IMR-90 (cell line): ENCODE data around the gene SIAH3. TPM values are rescaled to one million over a fixed set of nuclear protein-coding genes. Genes with fewer than 3 reads are reported as not detected.

Experiments used
- ATAC-seq: fragments of 200-7000 bp; cut with Tn5 transposase; 2 replicates; pipeline ENCODE4 v1.9.1; 2020; ENCODE audit warnings: low read depth, mild to moderate bottlenecking, moderate library complexity
- BruUV-seq: library from RNA; stranded (reverse); fragments of 400-500 nt; replicated peaks from 2 replicates; lab custom pipeline; 2021; lab: Mats Ljungman, UMichigan
- CTCF ChIA-PET: fragments of 300-600 bp; formaldehyde crosslinking; extraction: SDS; loops from one replicate; lab custom pipeline; 2021; ENCODE audit warnings: antibody characterized with exemption; lab: Yijun Ruan, JAX
- POLR2A ChIA-PET: fragments of 300-600 bp; sonication (Branson Sonifier 250); formaldehyde crosslinking; loops from one replicate; lab custom pipeline; 2022; ENCODE audit warnings: antibody characterized with exemption; ENCODE audit not compliant: unreplicated experiment; lab: Charles Lee
- DNase-seq: peaks from one replicate; pipeline ENCODE4 v3.0.0; 2013
- H2AFZ ChIP-seq: replicated peaks from 2 replicates; pipeline ENCODE3; 2013; ENCODE audit warnings: low read length, mild to moderate bottlenecking; ENCODE audit not compliant: poor library complexity
- H2AK5ac ChIP-seq: 2 replicates; pipeline ENCODE4 v1.6.1; 2013; ENCODE audit warnings: low read depth, low read length, inconsistent platforms
- H2AK9ac ChIP-seq: replicated peaks from 2 replicates; pipeline ENCODE3; 2013; ENCODE audit warnings: mild to moderate bottlenecking, low read depth, low read length, moderate library complexity; ENCODE audit not compliant: poor library complexity
- H2BK120ac ChIP-seq: 2 replicates; pipeline ENCODE4 v1.6.1; 2013; ENCODE audit warnings: low read depth, low read length, inconsistent platforms
- H2BK15ac ChIP-seq: 3 replicates; pipeline ENCODE4 v1.6.1; 2013; ENCODE audit warnings: low read depth, low read length, inconsistent platforms
- H2BK20ac ChIP-seq: 2 replicates; pipeline ENCODE4 v1.6.1; 2013; ENCODE audit warnings: low read depth, mild to moderate bottlenecking, inconsistent platforms, low read length, moderate library complexity
- H2BK5ac ChIP-seq: 2 replicates; pipeline ENCODE4 v1.6.1; 2013; ENCODE audit warnings: mild to moderate bottlenecking, low read depth, low read length, inconsistent platforms; ENCODE audit not compliant: poor library complexity, severe bottlenecking
- H3K14ac ChIP-seq: replicated peaks from 2 replicates; pipeline ENCODE4 v1.6.1; 2013; ENCODE audit warnings: low read depth, low read length, inconsistent platforms
- H3K18ac ChIP-seq: 2 replicates; pipeline ENCODE4 v1.6.1; 2013; ENCODE audit warnings: low read depth, low read length, control low read depth
- H3K23ac ChIP-seq: 2 replicates; pipeline ENCODE4 v1.6.1; 2013; ENCODE audit warnings: low read depth, low read length, inconsistent platforms
- H3K27ac ChIP-seq: 2 replicates; pipeline ENCODE4 v1.5.1; 2013; ENCODE audit warnings: mild to moderate bottlenecking, control low read depth, low read length; ENCODE audit not compliant: insufficient read depth
- H3K27me3 ChIP-seq: 2 replicates; pipeline ENCODE4 v1.6.1; 2013; ENCODE audit warnings: low read length; ENCODE audit not compliant: control insufficient read depth, insufficient read depth
- H3K36me3 ChIP-seq: 2 replicates; pipeline ENCODE4 v1.6.1; 2013; ENCODE audit warnings: low read length, mixed read lengths; ENCODE audit not compliant: control insufficient read depth, insufficient read depth
- H3K4ac ChIP-seq: 2 replicates; pipeline ENCODE4 v1.6.1; 2013; ENCODE audit warnings: low read depth, low read length, inconsistent platforms
- H3K4me1 ChIP-seq: 2 replicates; pipeline ENCODE4 v1.6.1; 2013; ENCODE audit warnings: low read length, mixed read lengths; ENCODE audit not compliant: control insufficient read depth, insufficient read depth
- H3K4me2 ChIP-seq: 2 replicates; pipeline ENCODE4 v1.6.1; 2013; ENCODE audit warnings: low read depth, mild to moderate bottlenecking, control low read depth, low read length, moderate library complexity
- H3K4me3 ChIP-seq: 2 replicates; pipeline ENCODE4 v1.5.1; 2013; ENCODE audit warnings: low read depth, mild to moderate bottlenecking, control low read depth, low read length, moderate library complexity; ENCODE audit not compliant: insufficient read depth
- H3K56ac ChIP-seq: 2 replicates; pipeline ENCODE4 v1.6.1; 2013; ENCODE audit warnings: low read length, inconsistent platforms; ENCODE audit not compliant: insufficient read depth; ENCODE audit errors: extremely low read depth
- H3K79me1 ChIP-seq, 2 experiments: 2 replicates each; pipeline ENCODE4 v1.6.1; 2013; ENCODE audit warnings: low read length in 2 of 2, inconsistent platforms in 1 of 2, low read depth in 1 of 2
- H3K9ac ChIP-seq: 2 replicates; pipeline ENCODE4 v1.6.1; 2013; ENCODE audit warnings: low read depth, low read length, control low read depth
- H3K9me1 ChIP-seq: 2 replicates; pipeline ENCODE4 v1.6.1; 2013; ENCODE audit warnings: low read length, inconsistent platforms; ENCODE audit not compliant: insufficient read depth
- H3K9me3 ChIP-seq: 2 replicates; pipeline ENCODE4 v1.6.1; 2013; ENCODE audit warnings: low read length; ENCODE audit not compliant: control insufficient read depth, insufficient read depth
- H4K20me1 ChIP-seq: 2 replicates; pipeline ENCODE4 v1.6.1; 2013; ENCODE audit warnings: low read length, inconsistent platforms; ENCODE audit not compliant: insufficient read depth
- H4K5ac ChIP-seq: 2 replicates; pipeline ENCODE4 v1.6.1; 2013; ENCODE audit warnings: mild to moderate bottlenecking, low read depth, low read length, control low read depth
- H4K8ac ChIP-seq, 2 experiments: 2 replicates each; pipeline ENCODE4 v1.6.1; 2013; ENCODE audit warnings: low read depth in 2 of 2, low read length in 2 of 2, control low read depth in 1 of 2, inconsistent platforms in 1 of 2
- H4K91ac ChIP-seq: 2 replicates; pipeline ENCODE4 v1.6.1; 2013; ENCODE audit warnings: low read depth, low read length, inconsistent platforms; ENCODE audit not compliant: insufficient read depth
- BHLHE40 ChIP-seq: fragments of 150-350 bp; IDR thresholded peaks from 2 replicates; pipeline ENCODE4 v1.6.1; 2016; ENCODE audit warnings: mild to moderate bottlenecking, low read depth, low read length
- CEBPB ChIP-seq: IDR thresholded peaks from 2 replicates; pipeline ENCODE4 v1.6.1; 2012; ENCODE audit warnings: low read depth, low read length, improper control_type of control experiment
- CHD1 ChIP-seq: IDR thresholded peaks from 2 replicates; pipeline ENCODE4 v1.6.1; 2012; ENCODE audit warnings: low read depth, low read length, improper control_type of control experiment
- MAFK ChIP-seq: IDR thresholded peaks from 2 replicates; pipeline ENCODE4 v1.6.1; 2012; ENCODE audit warnings: low read depth, low read length, improper control_type of control experiment
- NFE2L2 ChIP-seq: fragments of 150-350 bp; IDR thresholded peaks from 2 replicates; pipeline ENCODE4 v1.6.1; 2016; ENCODE audit warnings: low read depth, mild to moderate bottlenecking, low read length
- POLR2A ChIP-seq: IDR thresholded peaks from 2 replicates; pipeline ENCODE4 v1.6.1; 2012; ENCODE audit warnings: mild to moderate bottlenecking, low read depth, low read length
- RAD21 ChIP-seq: IDR thresholded peaks from 2 replicates; pipeline ENCODE4 v1.6.1; 2012; ENCODE audit warnings: low read length, improper control_type of control experiment
- RCOR1 ChIP-seq: IDR thresholded peaks from 2 replicates; pipeline ENCODE4 v1.6.1; 2012; ENCODE audit warnings: mild to moderate bottlenecking, low read length, improper control_type of control experiment; ENCODE audit not compliant: insufficient replicate concordance
- SMC3 ChIP-seq: fragments of 150-350 bp; IDR thresholded peaks from 2 replicates; pipeline ENCODE4 v1.6.1; 2016; ENCODE audit warnings: low read depth, mild to moderate bottlenecking, antibody characterized with exemption, low read length, moderate library complexity
- WGBS, 2 experiments: methylation state at CpG; one replicate each; pipeline versions ENCODE4 v1.1.5 to v1.1.7; 2013; ENCODE audit warnings: missing lambda C conversion rate in 2 of 2; ENCODE audit not compliant: insufficient read length in 1 of 2; ENCODE audit errors: extremely low coverage in 2 of 2; 5-methylcytosine and 5-hydroxymethylcytosine counted together
- dilution Hi-C: fragments of 300-500 bp; cut with HindIII; formaldehyde crosslinking; loops from one replicate; pipeline ENCODE4 v1.14.3; 2018; ENCODE audit warnings: low sequenced_read_pairs; ENCODE audit not compliant: unreplicated experiment
- in situ Hi-C: fragments of 300-500 bp; cut with MboI; formaldehyde crosslinking; loops from 3 replicates; pipeline ENCODE4 v1.14.3; 2019; ENCODE audit warnings: low sequenced_read_pairs, inconsistent platforms, mixed read lengths
- intact Hi-C: fragments of 100-400 bp; cut with micrococcal nuclease; formaldehyde crosslinking; loops from 2 replicates; pipeline ENCODE4 v1.10.0; 2022
- polyA plus RNA-seq, 3 experiments: library from polyadenylated mRNA; depleted of rRNA; stranded (reverse); fragments of >200 nt; gene quantifications; 2 replicates each; pipeline ENCODE4 v1.2.3, GENCODE V29; 2012; ENCODE audit warnings: low replicate concordance in 1 of 3
- total RNA-seq: library from RNA; depleted of rRNA; stranded (reverse); fragments of >200 nt; gene quantifications from 2 replicates; pipeline ENCODE4 v1.2.3, GENCODE V29; 2012
- TF ChIP-seq, protein P1 (sequence below): conservative IDR thresholded peaks from 2 replicates; pipeline ENCODE4 v1.5.1; 2012; ENCODE audit warnings: mild to moderate bottlenecking, low read depth, low read length, improper control_type of control experiment

SIAH3 gene
- total and polyA plus RNA-seq, 2 of the 4 experiments (the other 2 are of a cell fraction): under 0.01 TPM; not detected in 1

DNA sequence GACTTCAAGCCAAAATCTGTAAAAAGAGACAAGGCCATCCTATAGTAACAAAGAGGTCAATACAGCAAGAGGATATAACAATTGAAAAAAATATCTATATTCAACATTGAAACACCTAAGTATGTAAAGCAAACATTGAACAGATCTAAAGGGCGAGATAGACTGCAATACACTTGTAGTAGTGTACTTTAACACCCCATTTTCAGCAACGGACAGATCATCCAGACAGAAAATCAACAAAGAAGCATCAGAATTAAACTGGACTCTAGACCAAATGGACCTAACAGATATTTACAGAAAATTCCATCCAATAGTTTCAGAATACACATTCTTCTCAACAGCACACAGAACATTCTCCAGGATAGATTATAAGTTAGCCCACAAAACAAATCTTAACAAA is 28.7 kb upstream of the SIAH3 start:
- Histone ChIP-seq H2AK5ac (no peak overlapping the region), H4K8ac (no peak overlapping the region), H4K20me1 (no peaks in the 10 kb centered on the region), H3K27ac (no peak overlapping the region), H3K36me3 (no peaks in the 10 kb centered on the region), H3K4me1 (no peaks in the 10 kb centered on the region), H2BK5ac (no peak overlapping the region), H3K9me3 (no peaks in the 10 kb centered on the region), H3K4ac (no peak overlapping the region), H3K4me2 (no peak overlapping the region), H2BK15ac (no peak overlapping the region), H3K56ac (no peak overlapping the region), H3K27me3 (peaks cover 10% of the 10 kb centered on the region), H2AFZ (no peak overlapping the region), H3K9ac (no peak overlapping the region), H3K79me1 (no peaks in the 10 kb centered on the region), H4K5ac (no peak overlapping the region), H2AK9ac (no peak overlapping the region), H2BK120ac (no peak overlapping the region), H3K18ac (no peak overlapping the region), H3K23ac (no peak overlapping the region), H3K4me3 (no peak overlapping the region), H3K9me1 (no peaks in the 10 kb centered on the region), H2BK20ac (no peak overlapping the region), H4K91ac (no peak overlapping the region), H3K14ac (no peak overlapping the region)
- no CpG with 5 or more reads among the region's 2 CpGs for WGBS, 2 experiments
- no peak for DNase-seq
- BruUV-seq: no TSS peak
- CTCF ChIA-PET: no interaction called here
- ATAC-seq: no peak
- POLR2A ChIA-PET: no interaction called here
- dilution Hi-C loops (no loop called here), intact Hi-C loops (no loop called here), in situ Hi-C loops (no loop called here)
- no peak for TF ChIP-seq POLR2A
- TF ChIP-seq BHLHE40: no peak
- no peak for TF ChIP-seq CHD1
- TF ChIP-seq MAFK: no peak
- TF ChIP-seq, protein P1, sequence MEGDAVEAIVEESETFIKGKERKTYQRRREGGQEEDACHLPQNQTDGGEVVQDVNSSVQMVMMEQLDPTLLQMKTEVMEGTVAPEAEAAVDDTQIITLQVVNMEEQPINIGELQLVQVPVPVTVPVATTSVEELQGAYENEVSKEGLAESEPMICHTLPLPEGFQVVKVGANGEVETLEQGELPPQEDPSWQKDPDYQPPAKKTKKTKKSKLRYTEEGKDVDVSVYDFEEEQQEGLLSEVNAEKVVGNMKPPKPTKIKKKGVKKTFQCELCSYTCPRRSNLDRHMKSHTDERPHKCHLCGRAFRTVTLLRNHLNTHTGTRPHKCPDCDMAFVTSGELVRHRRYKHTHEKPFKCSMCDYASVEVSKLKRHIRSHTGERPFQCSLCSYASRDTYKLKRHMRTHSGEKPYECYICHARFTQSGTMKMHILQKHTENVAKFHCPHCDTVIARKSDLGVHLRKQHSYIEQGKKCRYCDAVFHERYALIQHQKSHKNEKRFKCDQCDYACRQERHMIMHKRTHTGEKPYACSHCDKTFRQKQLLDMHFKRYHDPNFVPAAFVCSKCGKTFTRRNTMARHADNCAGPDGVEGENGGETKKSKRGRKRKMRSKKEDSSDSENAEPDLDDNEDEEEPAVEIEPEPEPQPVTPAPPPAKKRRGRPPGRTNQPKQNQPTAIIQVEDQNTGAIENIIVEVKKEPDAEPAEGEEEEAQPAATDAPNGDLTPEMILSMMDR: no peak
- TF ChIP-seq RCOR1: no peak
- TF ChIP-seq SMC3: no peak
- TF ChIP-seq RAD21: no peak
- TF ChIP-seq NFE2L2: no peak
- TF ChIP-seq CEBPB: no peak
